Measurements from ENCODE around the gene PLEKHG3. TPM values are rescaled to one million over a fixed set of nuclear protein-coding genes. Genes with fewer than 3 reads are reported as not detected.

The PLEKHG3 gene
- total RNA-seq, 2 donors from 2014 or later: 17.1 to 30.3 TPM

GRCh38 chr14:64692189-64692985 lies 11.8 kb upstream of the PLEKHG3 start:
- Mint-ChIP-seq H3K9me3 (no peaks in the 10 kb centered on the region), H3K4me3 (no peak overlapping the region), H3K36me3 (no peaks in the 10 kb centered on the region), H3K27me3 (no peaks in the 10 kb centered on the region), H3K4me1 (ENCODE audit: low read depth in 2 of 2) (peaks cover 26 to 30% of the 10 kb centered on the region in 2 donors), H3K27ac (no peak overlapping the region)
- no peak for DNase-seq (ENCODE audit: low spot score)
- no peak for ATAC-seq

- ATAC-seq: no peak
- no peak for DNase-seq (ENCODE audit: low spot score)
- Mint-ChIP-seq H3K27me3 (no peaks in the 10 kb centered on the region), H3K27ac (no peak overlapping the region), H3K4me3 (no peak overlapping the region), H3K9me3 (no peaks in the 10 kb centered on the region), H3K36me3 (no peaks in the 10 kb centered on the region), H3K4me1 (ENCODE audit: low read depth in 2 of 2) (peaks cover 25 to 26% of the 10 kb centered on the region in 2 donors)
Measured at GRCh38 chr14:64692986-64693809, 11.0 kb upstream of the PLEKHG3 start.

- Mint-ChIP-seq H3K36me3 (no peaks in the 10 kb centered on the region), H3K9me3 (no peaks in the 10 kb centered on the region), H3K27ac (no peak overlapping the region), H3K4me1 (ENCODE audit: low read depth in 2 of 2) (peaks cover 20 to 21% of the 10 kb centered on the region in 2 donors), H3K4me3 (no peak overlapping the region), H3K27me3 (no peaks in the 10 kb centered on the region)
- no peak for DNase-seq (ENCODE audit: low spot score)
- ATAC-seq: no peak
Measured at GRCh38 chr14:64693810-64694165, 10.4 kb upstream of the PLEKHG3 start.

- ATAC-seq: no peak
- no peaks in the 10 kb centered on the region for H3K36me3 Mint-ChIP-seq
- H3K4me1 Mint-ChIP-seq (ENCODE audit: low read depth in 2 of 2): peaks cover 12 to 14% of the 10 kb centered on the region in 2 donors
- no peak overlapping the region for H3K4me3 Mint-ChIP-seq
- H3K27me3 Mint-ChIP-seq: no peaks in the 10 kb centered on the region
- no peaks in the 10 kb centered on the region for H3K9me3 Mint-ChIP-seq
- DNase-seq (ENCODE audit: low spot score): no peak
- no peak overlapping the region for H3K27ac Mint-ChIP-seq
Measured at GRCh38 chr14:64695071-64695470, 9.2 kb upstream of the PLEKHG3 start.

GRCh38 chr14:64696355-64696857 lies 7.8 kb upstream of the PLEKHG3 start:
- H3K27me3 Mint-ChIP-seq: no peaks in the 10 kb centered on the region
- peaks cover 10 to 14% of the 10 kb centered on the region in 2 donors for H3K4me1 Mint-ChIP-seq (ENCODE audit: low read depth in 2 of 2)
- no peak overlapping the region for H3K4me3 Mint-ChIP-seq
- no peaks in the 10 kb centered on the region for H3K9me3 Mint-ChIP-seq
- H3K27ac Mint-ChIP-seq: no peak overlapping the region
- no peaks in the 10 kb centered on the region for H3K36me3 Mint-ChIP-seq
- peak in 1 of 2 donors; percentile 52 for ATAC-seq
- no peak for DNase-seq (ENCODE audit: low spot score)

GRCh38 chr14:64698903-64699302 lies 5.3 kb upstream of the PLEKHG3 start:
- Mint-ChIP-seq H3K4me1 (ENCODE audit: low read depth in 2 of 2) (peaks cover 23% of the 10 kb centered on the region in 2 donors), H3K9me3 (no peaks in the 10 kb centered on the region), H3K36me3 (no peaks in the 10 kb centered on the region), H3K27me3 (no peaks in the 10 kb centered on the region), H3K4me3 (no peak overlapping the region), H3K27ac (no peak overlapping the region)
- DNase-seq (ENCODE audit: low spot score) (no peak), ATAC-seq (no peak)

GRCh38 chr14:64700290-64700689 lies 3.9 kb upstream of the PLEKHG3 start:
- Mint-ChIP-seq H3K36me3 (no peaks in the 10 kb centered on the region), H3K27me3 (no peaks in the 10 kb centered on the region), H3K9me3 (no peaks in the 10 kb centered on the region), H3K4me3 (no peak overlapping the region), H3K4me1 (ENCODE audit: low read depth in 2 of 2) (peaks cover 23 to 25% of the 10 kb centered on the region in 2 donors), H3K27ac (no peak overlapping the region)
- ATAC-seq: no peak
- DNase-seq (ENCODE audit: low spot score): no peak

- Mint-ChIP-seq H3K9me3 (no peaks in the 10 kb centered on the region), H3K27ac (no peak overlapping the region), H3K4me3 (no peak overlapping the region), H3K27me3 (no peaks in the 10 kb centered on the region), H3K36me3 (no peaks in the 10 kb centered on the region), H3K4me1 (ENCODE audit: low read depth in 2 of 2) (peaks cover 29 to 31% of the 10 kb centered on the region in 2 donors)
- ATAC-seq: no peak
- DNase-seq (ENCODE audit: low spot score): peak; percentile 13
Measured at GRCh38 chr14:64700894-64701293, 3.3 kb upstream of the PLEKHG3 start.

GRCh38 chr14:64701660-64702059 lies 2.6 kb upstream of the PLEKHG3 start:
- DNase-seq (ENCODE audit: low spot score) (no peak), ATAC-seq (no peak)
- Mint-ChIP-seq H3K4me1 (ENCODE audit: low read depth in 2 of 2) (peaks cover 30 to 32% of the 10 kb centered on the region in 2 donors), H3K27ac (no peak overlapping the region), H3K9me3 (no peaks in the 10 kb centered on the region), H3K4me3 (no peak overlapping the region), H3K36me3 (no peaks in the 10 kb centered on the region), H3K27me3 (no peaks in the 10 kb centered on the region)

GRCh38 chr14:64702493-64703394 lies 1.5 kb upstream of the PLEKHG3 start:
- ATAC-seq (no peak), DNase-seq (ENCODE audit: low spot score) (no peak)
- Mint-ChIP-seq H3K27me3 (no peaks in the 10 kb centered on the region), H3K4me1 (ENCODE audit: low read depth in 2 of 2) (peaks cover 32 to 40% of the 10 kb centered on the region in 2 donors), H3K4me3 (peak overlapping the region; percentile 93), H3K27ac (peak overlapping the region; percentile 22 to 80), H3K9me3 (no peaks in the 10 kb centered on the region), H3K36me3 (no peaks in the 10 kb centered on the region)

- H3K27me3 Mint-ChIP-seq: no peaks in the 10 kb centered on the region
- peak overlapping the region; percentile 93 for H3K4me3 Mint-ChIP-seq
- H3K36me3 Mint-ChIP-seq: no peaks in the 10 kb centered on the region
- ATAC-seq (no peak), DNase-seq (ENCODE audit: low spot score) (no peak)
- H3K9me3 Mint-ChIP-seq: no peaks in the 10 kb centered on the region
- peak overlapping the region; percentile 56 to 80 for H3K27ac Mint-ChIP-seq
- H3K4me1 Mint-ChIP-seq (ENCODE audit: low read depth in 2 of 2): peaks cover 40 to 48% of the 10 kb centered on the region in 2 donors
Measured at GRCh38 chr14:64703395-64704142, 655 bp upstream of the PLEKHG3 start.

GRCh38 chr14:64704743-64705380 lies 638 bp downstream of the PLEKHG3 start:
- Mint-ChIP-seq H3K27me3 (no peaks in the 10 kb centered on the region), H3K9me3 (no peaks in the 10 kb centered on the region), H3K4me3 (peak overlapping the region; percentile 93), H3K27ac (peak overlapping the region; percentile 98 to 100), H3K4me1 (ENCODE audit: low read depth in 2 of 2) (peaks cover 53 to 61% of the 10 kb centered on the region in 2 donors), H3K36me3 (no peaks in the 10 kb centered on the region)
- ATAC-seq (peak; percentile 9 to 19), DNase-seq (ENCODE audit: low spot score) (no peak)

Data from natural killer cell treated with Interleukin-12 subunit alpha and Interleukin-12 subunit beta and Interleukin-15 and Interleukin-18, amount 100 ng/mL, for 72 hours (primary cell).